A673 (cell line): Measurements from ENCODE around the gene KCNQ1.

Experiments
- EZH2 ChIP-seq: fragments of 200-600 bp; sonication (generic); IDR thresholded peaks from 2 replicates; pipeline ENCODE4 v1.6.1; 2017; ENCODE audit warnings: borderline replicate concordance, low read depth, mild to moderate bottlenecking, mixed read lengths, antibody characterized with exemption, low read length; ENCODE audit not compliant: poor library complexity, severe bottlenecking
- TF ChIP-seq, protein P1 (sequence below): fragments of 300-800, 200-600 bp; sonication (generic); conservative IDR thresholded peaks from 2 replicates; pipeline ENCODE4 v1.5.1; 2017; ENCODE audit warnings: low read depth, mild to moderate bottlenecking, antibody characterized with exemption, low read length, moderate library complexity, mixed read lengths

DNA sequence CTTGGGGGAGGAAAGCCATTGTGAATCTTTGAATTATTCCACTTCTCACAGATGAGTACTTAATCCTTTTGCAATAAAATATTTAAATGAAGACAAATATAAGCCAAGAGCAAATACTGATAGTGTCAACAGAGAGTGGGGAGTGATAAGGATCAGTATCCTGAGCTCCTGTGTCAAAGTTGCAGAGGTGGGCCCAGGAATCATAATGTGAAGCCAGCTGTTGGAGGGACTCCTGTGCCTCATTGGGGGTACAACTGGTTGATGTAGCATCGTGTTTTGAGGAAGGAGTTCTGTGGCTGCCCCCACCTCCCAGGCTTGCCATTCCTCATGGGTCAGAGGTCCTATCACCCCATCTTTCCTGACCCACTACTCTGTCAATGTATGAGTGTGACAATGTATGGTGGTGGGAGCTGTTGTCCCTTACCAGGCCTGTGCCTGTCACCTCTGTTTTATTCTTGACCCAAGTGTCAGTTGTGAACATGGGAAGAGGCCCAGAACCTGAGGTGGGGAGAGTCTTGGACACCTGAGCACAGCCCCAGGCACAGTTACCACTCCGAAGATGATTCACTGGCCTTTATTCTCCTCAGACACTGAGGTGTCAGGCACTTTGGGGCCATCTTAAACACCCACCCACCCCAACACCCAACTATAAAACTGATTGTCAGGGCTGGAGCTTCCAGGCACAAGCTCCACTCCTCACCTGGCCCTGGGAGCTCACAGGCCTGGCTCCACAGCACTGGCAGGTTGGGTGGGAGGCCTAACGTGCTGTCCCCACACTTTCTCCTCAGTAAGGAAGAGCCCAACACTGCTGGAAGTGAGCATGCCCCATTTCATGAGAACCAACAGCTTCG, 216.6 kb downstream of the KCNQ1 start:
- TF ChIP-seq EZH2 = no peak
- TF ChIP-seq, protein P1, sequence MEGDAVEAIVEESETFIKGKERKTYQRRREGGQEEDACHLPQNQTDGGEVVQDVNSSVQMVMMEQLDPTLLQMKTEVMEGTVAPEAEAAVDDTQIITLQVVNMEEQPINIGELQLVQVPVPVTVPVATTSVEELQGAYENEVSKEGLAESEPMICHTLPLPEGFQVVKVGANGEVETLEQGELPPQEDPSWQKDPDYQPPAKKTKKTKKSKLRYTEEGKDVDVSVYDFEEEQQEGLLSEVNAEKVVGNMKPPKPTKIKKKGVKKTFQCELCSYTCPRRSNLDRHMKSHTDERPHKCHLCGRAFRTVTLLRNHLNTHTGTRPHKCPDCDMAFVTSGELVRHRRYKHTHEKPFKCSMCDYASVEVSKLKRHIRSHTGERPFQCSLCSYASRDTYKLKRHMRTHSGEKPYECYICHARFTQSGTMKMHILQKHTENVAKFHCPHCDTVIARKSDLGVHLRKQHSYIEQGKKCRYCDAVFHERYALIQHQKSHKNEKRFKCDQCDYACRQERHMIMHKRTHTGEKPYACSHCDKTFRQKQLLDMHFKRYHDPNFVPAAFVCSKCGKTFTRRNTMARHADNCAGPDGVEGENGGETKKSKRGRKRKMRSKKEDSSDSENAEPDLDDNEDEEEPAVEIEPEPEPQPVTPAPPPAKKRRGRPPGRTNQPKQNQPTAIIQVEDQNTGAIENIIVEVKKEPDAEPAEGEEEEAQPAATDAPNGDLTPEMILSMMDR = no peak
